Colonic mucosa (tissue), 4 donors: Measurements from ENCODE around the gene D2HGDH. TPM values are rescaled to one million over a fixed set of nuclear protein-coding genes. Genes with fewer than 3 reads are reported as not detected.
"Not testable (repeated sequence)": the region's sequence is repeated elsewhere in the genome, so short reads cannot be mapped to it uniquely, and the experiment has no call there.

Source experiments
- DNase-seq: peaks from one replicate; pipeline ENCODE4 v3.0.0-alpha.2; 2020
- H3K27ac ChIP-seq: fragments of 200-600 bp; one replicate; pipeline ENCODE4 v1.8.0; 2021
- H3K27me3 ChIP-seq: fragments of 200-600 bp; one replicate; pipeline ENCODE4 v1.8.0; 2021
- H3K36me3 ChIP-seq: fragments of 200-600 bp; one replicate; pipeline ENCODE4 v1.8.0; 2021
- H3K4me1 ChIP-seq: fragments of 200-600 bp; one replicate; pipeline ENCODE4 v1.8.0; 2021; ENCODE audit warnings: mild to moderate bottlenecking
- H3K4me3 ChIP-seq: fragments of 200-600 bp; one replicate; pipeline ENCODE4 v1.8.0; 2021
- H3K9ac ChIP-seq, 2 donors: one replicate each; pipeline ENCODE4 v1.7.0; 2013; ENCODE audit warnings: control low read depth in 2 of 2, low read depth in 2 of 2, low read length in 2 of 2
- H3K9me3 ChIP-seq: fragments of 200-600 bp; one replicate; pipeline ENCODE4 v1.8.0; 2021
- CTCF ChIP-seq: fragments of 200-600 bp; IDR thresholded peaks from one replicate; pipeline ENCODE4 v1.8.0; 2022; ENCODE audit warnings: antibody characterized with exemption, mild to moderate bottlenecking
- intact Hi-C: fragments of 100-400 bp; cut with DNase I; formaldehyde crosslinking; loops from one replicate; pipeline ENCODE4 v1.14.1; 2022
- total RNA-seq, 2 donors: library from RNA; stranded (reverse); fragmentation: NEBNext Ultra II Directional in 1 of 2; extraction: Animal tissue kit (Norgen Biotek cat#: 25700) in 1 of 2; gene quantifications; one replicate each; pipeline ENCODE4 v1.2.1, GENCODE V29; 2021
- donor health status: healthy.
- donor health status: DM: no; HTN: no; CAD: no.
- donor health status: DM: no; HTN: no; CAD: no.

Gene D2HGDH
- total RNA-seq, 2 donors from 2014 or later, result 42.0 to 76.6 TPM

GRCh38 chr2:241788135-241788534 is 53.7 kb downstream of the D2HGDH start:
- Histone ChIP-seq H3K27me3 (no peaks in the 10 kb centered on the region), H3K36me3 (no peaks in the 10 kb centered on the region), H3K4me1 (peaks cover 7% of the 10 kb centered on the region), H3K9ac (no peak overlapping the region), H3K9me3 (no peaks in the 10 kb centered on the region), H3K27ac (peak overlapping the region; percentile 41), H3K4me3 (no peak overlapping the region)
- DNase-seq, result no peak
- intact Hi-C loops, result no loop called here
- no peak for TF ChIP-seq CTCF

- Histone ChIP-seq H3K9ac (no peak overlapping the region), H3K36me3 (no peaks in the 10 kb centered on the region), H3K4me3 (no peak overlapping the region), H3K9me3 (no peaks in the 10 kb centered on the region), H3K27ac (peak overlapping the region; percentile 41), H3K27me3 (no peaks in the 10 kb centered on the region), H3K4me1 (peaks cover 7% of the 10 kb centered on the region)
- no peak for DNase-seq
- no peak for TF ChIP-seq CTCF
- intact Hi-C loops, result no loop called here
These were observed 54.1 kb downstream of the D2HGDH start for GRCh38 chr2:241788572-241788971.

GRCh38 chr2:241791385-241791784 is 57.0 kb downstream of the D2HGDH start:
- peak; percentile 45 for DNase-seq
- H3K27ac ChIP-seq, H3K9ac ChIP-seq, H3K27me3 ChIP-seq, intact Hi-C loops, H3K4me3 ChIP-seq, H3K9me3 ChIP-seq, H3K36me3 ChIP-seq: not testable (repeated sequence)
- H3K4me1 ChIP-seq, result peaks cover 15% of the 10 kb centered on the region

GRCh38 chr2:241793385-241793784 is 59.0 kb downstream of the D2HGDH start:
- H3K27ac ChIP-seq, result no peak overlapping the region
- no peak for DNase-seq
- H3K4me1 ChIP-seq, result peaks cover 15% of the 10 kb centered on the region
- TF ChIP-seq CTCF, result no peak
- no peak overlapping the region for H3K9ac ChIP-seq
- no peaks in the 10 kb centered on the region for H3K27me3 ChIP-seq
- H3K4me3 ChIP-seq, result no peak overlapping the region
- intact Hi-C loops, result no loop called here
- H3K9me3 ChIP-seq, result no peaks in the 10 kb centered on the region
- H3K36me3 ChIP-seq, result no peaks in the 10 kb centered on the region

- Histone ChIP-seq H3K9me3 (no peaks in the 10 kb centered on the region), H3K27ac (peak overlapping the region; percentile 86), H3K9ac (peak overlapping the region in 1 of 2 donors; percentile 85), H3K36me3 (no peaks in the 10 kb centered on the region), H3K27me3 (no peaks in the 10 kb centered on the region), H3K4me1 (peaks cover 12% of the 10 kb centered on the region), H3K4me3 (no peak overlapping the region)
- DNase-seq, result peak; percentile 38
- intact Hi-C loops, result no loop called here
- TF ChIP-seq CTCF, result no peak
These were observed 59.9 kb downstream of the D2HGDH start for GRCh38 chr2:241794250-241794823.
